ENCODE results near the gene EGFL7.

Gene EGFL7

GRCh38 chr9:136643596-136644342, 18.9 kb upstream of the EGFL7 start:
- in situ Hi-C loops (cut with HindIII; ENCODE audit: low sequenced_read_pairs), result loop anchor here (5.0 kb wide), 2 partner anchors 86 to 156 kb away; no protein-coding TSS in a partner anchor

GRCh38 chr9:136644343-136644592, 18.4 kb upstream of the EGFL7 start:
- in situ Hi-C loops (cut with HindIII; ENCODE audit: low sequenced_read_pairs), result loop anchor here (5.0 kb wide), 2 partner anchors 87 to 157 kb away; no protein-coding TSS in a partner anchor

GRCh38 chr9:136644593-136645351, 17.9 kb upstream of the EGFL7 start:
- in situ Hi-C loops (cut with HindIII; ENCODE audit: low sequenced_read_pairs), result loop anchor here (5.0 kb wide), 2 partner anchors 87 to 157 kb away; no protein-coding TSS in a partner anchor

- in situ Hi-C loops (cut with HindIII; ENCODE audit: low sequenced_read_pairs), result no loop called here
These were observed 17.3 kb upstream of the EGFL7 start for GRCh38 chr9:136645352-136645902.

- in situ Hi-C loops (cut with HindIII; ENCODE audit: low sequenced_read_pairs), result no loop called here
These were observed 16.6 kb upstream of the EGFL7 start for GRCh38 chr9:136645903-136646754.

- in situ Hi-C loops (cut with HindIII; ENCODE audit: low sequenced_read_pairs), result no loop called here
These were observed 15.6 kb upstream of the EGFL7 start for GRCh38 chr9:136646827-136647711.

GRCh38 chr9:136648751-136649150, 14.0 kb upstream of the EGFL7 start:
- in situ Hi-C loops (cut with HindIII; ENCODE audit: low sequenced_read_pairs), result no loop called here

GRCh38 chr9:136650021-136650420, 12.7 kb upstream of the EGFL7 start:
- in situ Hi-C loops (cut with HindIII; ENCODE audit: low sequenced_read_pairs), result no loop called here

GRCh38 chr9:136650648-136651047, 12.1 kb upstream of the EGFL7 start:
- in situ Hi-C loops (cut with HindIII; ENCODE audit: low sequenced_read_pairs), result no loop called here

GRCh38 chr9:136651860-136652259, 10.9 kb upstream of the EGFL7 start:
- in situ Hi-C loops (cut with HindIII; ENCODE audit: low sequenced_read_pairs), result no loop called here

- in situ Hi-C loops (cut with HindIII; ENCODE audit: low sequenced_read_pairs), result no loop called here
These were observed 9.2 kb upstream of the EGFL7 start for GRCh38 chr9:136653323-136654079.

- in situ Hi-C loops (cut with HindIII; ENCODE audit: low sequenced_read_pairs), result loop anchor here (5.0 kb wide), 1 partner anchor 57 kb away; the partner anchor contains the start of gene DIPK1B
These were observed 7.7 kb upstream of the EGFL7 start for GRCh38 chr9:136654820-136655535.

- in situ Hi-C loops (cut with HindIII; ENCODE audit: low sequenced_read_pairs), result loop anchor here (5.0 kb wide), 1 partner anchor 57 kb away; the partner anchor contains the start of gene DIPK1B
These were observed 7.1 kb upstream of the EGFL7 start for GRCh38 chr9:136655536-136656182.

GRCh38 chr9:136656183-136656738, 6.5 kb upstream of the EGFL7 start:
- in situ Hi-C loops (cut with HindIII; ENCODE audit: low sequenced_read_pairs), result loop anchor here (5.0 kb wide), 1 partner anchor 56 kb away; the partner anchor contains the start of gene DIPK1B

GRCh38 chr9:136656795-136657611, 5.7 kb upstream of the EGFL7 start:
- in situ Hi-C loops (cut with HindIII; ENCODE audit: low sequenced_read_pairs), result loop anchor here (5.0 kb wide), 1 partner anchor 55 kb away; the partner anchor contains the start of gene DIPK1B

- in situ Hi-C loops (cut with HindIII; ENCODE audit: low sequenced_read_pairs), result loop anchor here (5.0 kb wide), 1 partner anchor 54 kb away; the partner anchor contains the start of gene DIPK1B
These were observed 4.5 kb upstream of the EGFL7 start for GRCh38 chr9:136657974-136658848.

Measured in endothelial cell of hepatic sinusoid (primary cell).